Measurements from ENCODE around the gene ZBTB46.

GRCh38 chr20:63795178-63795830 lies 35.8 kb downstream of the ZBTB46 start:
- TF ChIP-seq CTCF (conservative IDR thresholded peaks at IDR 0.05; ENCODE audit: low read length): no peak
- no peak for TF ChIP-seq EZH2phosphoT487 (IDR thresholded peaks at IDR 0.05; ENCODE audit: borderline replicate concordance, low read depth, low read length)

All from OCI-LY7 (cell line).